CD4-positive, alpha-beta T cell treated with Interleukin-2 at 100 ng/mL for 4 hours (primary cell): ENCODE measurements around the gene HGF.

ENCODE experiments used
- DNase-seq: peaks from one replicate; pipeline ENCODE4 v3.0.0-alpha.2; 2020; ENCODE audit warnings: low spot score

Gene HGF

DNA sequence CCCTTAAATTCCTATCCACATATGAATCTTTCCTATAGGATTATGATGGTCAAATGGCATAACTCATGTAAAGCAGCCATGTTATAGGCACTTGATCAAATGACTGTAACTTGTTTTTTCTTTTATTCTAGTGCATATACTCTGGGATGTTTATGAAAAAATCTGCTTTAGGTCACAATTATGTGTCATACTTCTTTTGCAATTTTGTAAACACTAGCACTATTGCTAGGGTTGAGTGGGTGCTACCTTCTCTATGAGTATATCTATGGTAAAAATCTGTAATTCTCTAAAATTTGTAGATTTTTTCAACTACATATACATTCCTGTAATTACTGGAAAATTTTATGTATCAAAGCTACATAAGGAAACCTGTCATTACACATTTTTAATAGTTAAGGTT is 50.0 kb downstream of the HGF start:
- DNase-seq = no peak

- no peak for DNase-seq
These were observed 53.8 kb downstream of the HGF start for GRCh38 chr7:81715984-81716588.

- DNase-seq = no peak
These were observed 55.5 kb downstream of the HGF start for GRCh38 chr7:81714306-81714705.

DNA sequence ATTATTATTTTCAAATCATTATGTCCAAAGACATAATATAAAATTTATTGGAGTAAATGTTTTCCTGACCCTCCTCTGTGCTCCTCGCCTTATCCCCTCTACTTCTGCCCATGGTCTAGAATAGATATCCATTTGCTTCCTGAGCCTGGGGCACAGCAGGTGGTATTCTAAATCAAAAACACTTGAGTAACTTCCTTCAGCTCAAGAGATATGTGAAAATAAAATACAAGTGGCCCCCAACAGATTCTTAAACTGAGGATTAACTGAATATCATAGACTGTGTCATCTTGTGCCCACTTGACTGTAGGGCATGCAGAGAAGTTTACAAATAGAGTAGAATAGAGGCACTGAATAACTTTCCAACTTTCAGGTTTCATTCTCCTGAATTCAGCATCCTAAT is 59.1 kb downstream of the HGF start:
- DNase-seq = no peak

GRCh38 chr7:81709836-81710235 is 60.0 kb downstream of the HGF start:
- no peak for DNase-seq

GRCh38 chr7:81707966-81708365 is 61.9 kb downstream of the HGF start:
- DNase-seq = no peak

- DNase-seq = no peak
These were observed 62.7 kb downstream of the HGF start for GRCh38 chr7:81707196-81707595.

GRCh38 chr7:81705206-81705605 is 64.6 kb downstream of the HGF start:
- no peak for DNase-seq

DNA sequence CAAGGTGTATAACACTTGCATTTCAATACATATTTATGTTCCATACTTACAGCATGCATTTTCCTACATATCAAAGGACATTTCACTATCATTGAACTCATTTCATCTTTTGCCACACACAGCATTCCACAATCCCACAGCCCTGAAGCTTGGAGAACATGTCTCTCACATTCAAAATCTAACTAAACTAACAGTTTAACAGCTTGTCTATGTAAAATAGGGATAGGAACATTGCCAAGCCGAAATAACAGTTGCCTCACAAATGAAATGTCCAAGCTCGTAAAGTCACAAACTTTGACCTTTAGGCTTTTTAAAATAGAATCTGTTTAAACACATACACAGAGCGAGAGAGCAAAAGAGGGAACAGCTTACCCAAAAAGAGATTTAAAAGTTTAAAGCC is 65.3 kb downstream of the HGF start:
- DNase-seq = no peak

DNA sequence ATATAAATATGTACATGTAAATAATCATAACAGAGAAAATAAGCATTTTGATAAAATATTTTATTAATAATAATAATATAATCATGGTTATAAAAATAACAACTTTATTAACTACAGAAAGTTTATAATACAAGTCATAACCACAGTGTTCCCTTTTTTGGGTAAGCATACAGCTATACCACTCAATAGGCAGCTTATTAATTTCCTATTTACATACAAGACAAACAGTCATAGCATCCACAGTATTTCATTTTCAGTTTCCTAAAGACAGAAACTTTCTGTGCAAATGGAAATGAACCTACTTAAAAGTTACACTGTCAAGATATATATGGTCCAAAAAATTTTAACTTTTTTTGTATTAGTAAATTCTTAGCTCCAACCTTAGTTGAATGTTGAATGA is 70.9 kb downstream of the HGF start:
- DNase-seq = no peak

DNA sequence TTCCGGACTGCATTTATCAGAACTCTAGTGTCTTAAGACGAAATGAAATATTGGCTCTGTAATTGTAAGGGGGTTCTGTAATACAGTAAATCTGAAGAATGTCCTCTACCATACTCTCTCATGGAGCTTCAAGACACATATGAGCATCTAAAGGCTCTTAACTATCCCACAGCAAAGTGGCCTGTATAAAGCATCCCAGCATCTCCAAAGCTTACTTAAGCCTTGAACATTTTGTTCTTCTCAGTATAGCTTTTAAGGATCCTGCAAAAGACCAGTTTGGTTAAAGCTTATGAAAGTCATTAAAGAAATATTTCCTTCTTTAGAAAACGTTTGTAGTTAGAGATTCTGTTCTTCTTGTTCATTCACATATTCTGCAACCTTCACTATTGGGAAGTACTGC is 75.1 kb downstream of the HGF start:
- no peak for DNase-seq

- no peak for DNase-seq
These were observed 76.0 kb downstream of the HGF start for GRCh38 chr7:81693894-81694293.

- DNase-seq = no peak
These were observed 76.8 kb downstream of the HGF start for GRCh38 chr7:81693080-81693479.

DNA sequence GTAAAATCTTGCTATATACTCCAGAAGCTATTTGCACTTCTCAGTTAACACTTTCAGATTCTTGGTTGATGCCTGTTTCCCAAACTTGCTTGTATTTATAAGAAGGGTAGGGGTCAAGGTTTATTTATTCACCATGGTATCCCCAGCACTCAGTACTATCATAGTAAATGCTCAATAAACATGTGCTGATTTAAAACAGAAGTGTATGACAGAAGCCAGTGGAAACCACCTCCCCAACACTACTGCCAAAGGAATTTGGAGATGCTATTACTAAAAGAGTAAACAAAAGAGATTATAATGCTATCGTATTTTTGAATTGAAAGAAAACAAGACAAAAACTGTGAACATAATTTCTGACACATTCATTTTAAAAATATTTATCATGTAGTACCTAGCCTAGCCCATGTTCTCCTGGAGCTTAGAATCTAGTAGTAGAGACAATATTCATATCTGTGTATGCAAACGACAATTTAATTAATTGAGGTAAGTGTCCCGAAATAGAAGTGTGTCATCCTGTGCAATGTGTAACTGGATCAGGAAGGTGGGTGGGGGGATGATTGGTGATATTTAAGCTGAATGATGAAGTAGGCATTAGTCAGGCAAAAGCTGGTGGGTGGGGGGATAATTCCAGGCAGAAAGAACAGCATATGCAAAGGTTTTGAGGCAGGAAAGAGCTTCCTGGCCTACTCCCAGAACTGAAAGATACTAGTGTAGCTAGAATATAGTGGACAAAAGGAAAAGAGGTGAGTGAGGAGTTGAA is 77.5 kb downstream of the HGF start:
- DNase-seq = no peak

DNA sequence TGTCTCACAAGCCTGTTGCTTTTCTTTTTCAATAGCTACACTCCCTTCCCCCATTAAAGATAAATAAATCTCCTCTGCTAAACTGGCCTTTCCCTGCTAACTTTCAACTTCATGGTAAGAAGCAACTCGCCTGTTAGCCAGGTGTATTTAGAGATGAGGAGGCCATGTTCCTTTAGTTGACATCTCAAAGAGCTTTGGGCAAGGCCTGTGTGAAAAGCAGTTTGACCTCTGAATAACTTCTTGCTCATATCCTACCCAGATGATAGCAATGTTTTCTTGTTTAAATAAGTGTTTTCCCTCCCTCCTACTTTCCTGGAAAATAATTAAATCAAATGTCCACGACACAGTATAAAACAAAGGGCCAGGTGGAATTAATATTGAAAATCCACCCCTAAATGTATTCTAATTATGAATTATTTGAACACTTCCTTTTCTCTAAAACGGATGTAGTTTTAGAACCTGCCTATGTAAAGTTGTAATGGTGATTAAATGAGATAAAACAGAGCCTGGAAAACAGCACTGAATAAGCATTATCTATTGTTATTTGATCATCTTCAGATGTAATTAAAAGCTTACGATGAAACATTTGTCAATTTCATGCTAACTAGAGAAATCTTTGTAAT is 78.5 kb downstream of the HGF start:
- DNase-seq = no peak

- no peak for DNase-seq
These were observed 79.2 kb downstream of the HGF start for GRCh38 chr7:81690688-81691087.

DNA sequence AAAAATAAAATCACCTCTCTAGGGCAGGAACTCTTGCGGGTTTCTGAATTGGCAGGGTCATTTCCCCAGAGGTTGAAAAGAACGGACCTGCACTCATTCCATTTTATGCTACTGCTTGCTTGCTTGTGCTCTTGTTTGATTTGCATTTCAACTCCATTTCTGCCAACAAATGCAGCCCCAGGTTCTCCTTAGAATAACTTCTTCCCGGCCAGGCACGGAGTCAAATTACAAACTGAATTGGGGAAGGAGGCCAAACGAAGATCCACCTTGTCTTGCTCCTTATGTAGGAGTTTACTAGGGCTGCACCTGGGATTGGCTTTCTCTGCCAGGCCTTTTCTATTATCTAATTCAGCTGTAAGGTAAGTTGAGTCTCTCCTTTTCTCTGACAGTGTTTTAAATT is 79.6 kb downstream of the HGF start:
- no peak for DNase-seq

DNA sequence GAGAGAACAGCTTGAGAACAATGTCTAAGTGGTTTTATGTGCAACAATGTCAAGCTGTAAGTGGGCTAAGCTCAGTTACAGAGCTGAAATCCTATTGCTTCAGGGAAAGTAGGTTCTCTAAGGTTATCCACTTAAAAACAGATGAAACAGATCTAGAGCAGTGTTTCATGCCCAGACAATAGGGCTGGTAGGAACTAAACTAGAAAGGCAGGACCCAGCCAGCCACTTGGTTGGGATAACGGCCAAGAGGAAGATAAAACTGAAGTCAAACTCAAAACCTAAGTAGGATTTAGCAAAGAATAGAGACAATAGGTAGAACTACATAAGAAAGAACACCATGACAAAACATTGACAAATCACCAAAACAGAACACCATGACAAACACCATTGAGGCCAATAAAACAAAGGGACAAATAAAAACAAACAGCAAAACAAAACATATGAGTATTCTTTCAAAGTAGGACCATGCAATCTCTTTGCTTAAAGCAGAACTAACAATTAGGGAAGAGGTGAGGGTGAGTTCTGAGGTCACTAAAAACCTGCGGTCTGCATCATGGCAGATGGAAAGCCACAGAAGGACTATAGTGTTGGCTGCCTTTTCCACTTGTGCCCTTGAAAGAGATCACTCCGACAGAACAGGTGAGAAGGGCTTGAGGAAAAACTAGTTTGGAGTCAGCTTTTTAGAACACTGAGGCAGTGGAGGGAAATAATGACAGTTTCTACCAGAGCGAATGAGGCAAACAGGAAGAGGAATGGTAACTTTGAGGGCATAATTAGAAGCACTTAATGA is 81.0 kb downstream of the HGF start:
- DNase-seq = no peak

GRCh38 chr7:81687062-81687461 is 82.8 kb downstream of the HGF start:
- no peak for DNase-seq

DNA sequence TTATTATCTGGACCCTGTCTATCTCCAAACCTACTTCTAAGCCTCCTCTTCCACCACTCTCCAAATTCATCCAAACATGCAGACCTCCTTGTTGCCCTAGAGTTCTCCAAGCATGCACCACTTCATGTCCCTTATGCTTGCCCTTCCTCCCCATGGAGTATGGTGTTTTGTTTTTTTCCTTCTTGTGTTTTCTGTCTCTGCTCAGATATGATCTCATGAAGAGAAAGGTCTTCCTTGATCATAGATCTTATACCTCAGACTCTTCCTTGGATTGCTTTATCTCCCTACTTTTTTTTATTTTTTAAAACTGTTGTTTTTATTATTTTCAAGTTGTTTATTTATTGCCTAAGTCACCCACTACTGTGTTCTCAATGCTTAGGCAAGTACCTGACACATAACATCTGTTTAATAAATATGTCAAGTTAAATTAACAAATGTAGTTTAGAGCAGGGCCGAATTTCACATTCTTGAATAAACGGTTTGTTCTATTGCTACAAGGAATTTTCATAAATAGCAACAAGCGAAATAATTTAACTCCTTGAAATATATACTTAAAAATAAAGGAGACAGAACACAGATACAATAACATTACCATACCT is 84.5 kb downstream of the HGF start:
- no peak for DNase-seq

DNA sequence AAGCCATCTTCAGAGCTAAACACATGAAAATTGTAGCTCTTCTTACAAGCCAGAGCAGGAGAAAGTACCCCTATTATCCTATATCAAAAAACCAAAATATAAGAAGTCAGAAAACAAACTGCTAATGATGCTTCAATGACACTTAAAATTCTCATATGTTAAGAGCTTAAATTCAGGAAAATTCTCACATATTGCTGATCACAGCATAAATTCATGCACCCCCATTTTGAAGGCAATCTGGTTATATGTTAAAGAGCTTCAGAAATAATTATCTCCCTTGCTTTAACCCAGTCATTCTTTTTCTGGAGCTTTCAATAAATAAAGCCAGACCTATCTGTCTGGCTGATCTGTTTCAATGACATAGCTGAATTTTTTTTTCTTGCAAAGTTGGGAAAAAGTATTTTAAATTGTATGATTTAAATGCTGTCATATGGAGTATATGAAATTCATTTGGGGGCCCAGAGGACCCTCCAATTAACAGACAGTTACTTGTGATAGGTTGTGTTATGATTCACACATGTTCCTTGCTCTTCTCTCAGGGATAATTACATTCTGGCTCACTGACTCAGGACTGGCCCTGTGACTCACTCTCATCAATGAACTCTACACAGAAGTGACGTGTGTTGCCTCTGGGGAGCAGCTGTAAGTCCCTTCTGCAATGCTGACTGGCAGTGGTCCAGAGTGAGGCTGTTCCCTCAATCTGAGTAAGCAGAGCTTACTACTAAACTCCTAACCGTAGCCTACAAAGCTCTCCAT is 85.2 kb downstream of the HGF start:
- no peak for DNase-seq

DNA sequence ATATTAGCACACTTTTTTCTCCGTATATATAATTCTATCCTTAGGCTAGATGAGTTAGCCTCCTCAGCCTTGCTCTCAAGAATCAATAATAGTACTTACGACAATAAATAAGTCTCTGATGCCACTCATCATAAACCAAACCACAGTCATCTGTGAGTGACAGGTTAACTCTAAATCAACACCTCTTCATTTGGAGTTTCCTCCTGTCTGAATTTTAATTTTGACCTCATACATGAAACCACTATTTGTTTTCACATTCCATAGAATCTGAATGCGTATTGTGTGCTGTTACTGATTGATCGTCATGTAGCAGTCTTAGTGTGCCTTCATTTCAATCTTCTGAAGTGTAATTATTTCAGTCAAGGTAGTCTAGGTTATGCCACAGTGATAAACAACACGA is 85.8 kb downstream of the HGF start:
- DNase-seq = no peak
